B cell (primary cell): ENCODE data around the gene CLEC4G.

Source experiments
- EZH2 ChIP-seq: IDR thresholded peaks from 2 replicates; pipeline ENCODE4 v1.6.1; 2012; ENCODE audit warnings: borderline replicate concordance, low read depth, mild to moderate bottlenecking, moderate library complexity, low read length; ENCODE audit not compliant: insufficient read depth, poor library complexity, severe bottlenecking
- TF ChIP-seq, protein P1 (sequence below): fragments of 200-600 bp; IDR thresholded peaks from one replicate; pipeline ENCODE4 v1.8.0; 2022; ENCODE audit warnings: antibody characterized with exemption, mild to moderate bottlenecking

- TF ChIP-seq, protein P1, sequence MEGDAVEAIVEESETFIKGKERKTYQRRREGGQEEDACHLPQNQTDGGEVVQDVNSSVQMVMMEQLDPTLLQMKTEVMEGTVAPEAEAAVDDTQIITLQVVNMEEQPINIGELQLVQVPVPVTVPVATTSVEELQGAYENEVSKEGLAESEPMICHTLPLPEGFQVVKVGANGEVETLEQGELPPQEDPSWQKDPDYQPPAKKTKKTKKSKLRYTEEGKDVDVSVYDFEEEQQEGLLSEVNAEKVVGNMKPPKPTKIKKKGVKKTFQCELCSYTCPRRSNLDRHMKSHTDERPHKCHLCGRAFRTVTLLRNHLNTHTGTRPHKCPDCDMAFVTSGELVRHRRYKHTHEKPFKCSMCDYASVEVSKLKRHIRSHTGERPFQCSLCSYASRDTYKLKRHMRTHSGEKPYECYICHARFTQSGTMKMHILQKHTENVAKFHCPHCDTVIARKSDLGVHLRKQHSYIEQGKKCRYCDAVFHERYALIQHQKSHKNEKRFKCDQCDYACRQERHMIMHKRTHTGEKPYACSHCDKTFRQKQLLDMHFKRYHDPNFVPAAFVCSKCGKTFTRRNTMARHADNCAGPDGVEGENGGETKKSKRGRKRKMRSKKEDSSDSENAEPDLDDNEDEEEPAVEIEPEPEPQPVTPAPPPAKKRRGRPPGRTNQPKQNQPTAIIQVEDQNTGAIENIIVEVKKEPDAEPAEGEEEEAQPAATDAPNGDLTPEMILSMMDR: no peak
- no peak for TF ChIP-seq EZH2
Observed at GRCh38 chr19:7763696-7764095, 31.8 kb upstream of the CLEC4G start.
